GM18520 (cell line): ENCODE results near the gene INPP5D.
"Not testable (repeated sequence)": the region's sequence is repeated elsewhere in the genome, so short reads cannot be mapped to it uniquely, and the experiment has no call there.

Experiments
- ATAC-seq: cut with Tn5 transposase; IDR thresholded peaks from one replicate; pipeline ENCODE4 v1.9.1; 2021; ENCODE audit not compliant: unreplicated experiment

Gene INPP5D

DNA sequence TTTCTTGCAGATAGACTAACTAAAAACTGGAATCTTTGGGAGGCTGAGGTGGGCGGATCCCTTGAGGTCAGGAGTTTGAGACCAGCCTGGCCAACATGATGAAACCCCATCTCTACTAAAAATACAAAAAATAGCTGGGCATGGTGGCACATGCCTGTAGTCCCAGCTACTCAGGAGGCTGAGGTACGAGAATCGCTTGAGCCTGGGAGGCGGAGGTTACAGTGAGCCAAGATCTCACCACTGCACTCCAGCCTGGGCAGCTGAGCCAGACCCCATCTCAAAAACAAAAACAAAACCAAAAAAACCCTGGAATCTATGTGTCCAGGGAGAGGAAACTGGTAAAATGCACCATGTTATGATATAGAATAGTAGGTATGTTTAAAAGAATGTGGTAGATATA lies 7.6 kb upstream of the INPP5D start:
- ATAC-seq: not testable (repeated sequence)

DNA sequence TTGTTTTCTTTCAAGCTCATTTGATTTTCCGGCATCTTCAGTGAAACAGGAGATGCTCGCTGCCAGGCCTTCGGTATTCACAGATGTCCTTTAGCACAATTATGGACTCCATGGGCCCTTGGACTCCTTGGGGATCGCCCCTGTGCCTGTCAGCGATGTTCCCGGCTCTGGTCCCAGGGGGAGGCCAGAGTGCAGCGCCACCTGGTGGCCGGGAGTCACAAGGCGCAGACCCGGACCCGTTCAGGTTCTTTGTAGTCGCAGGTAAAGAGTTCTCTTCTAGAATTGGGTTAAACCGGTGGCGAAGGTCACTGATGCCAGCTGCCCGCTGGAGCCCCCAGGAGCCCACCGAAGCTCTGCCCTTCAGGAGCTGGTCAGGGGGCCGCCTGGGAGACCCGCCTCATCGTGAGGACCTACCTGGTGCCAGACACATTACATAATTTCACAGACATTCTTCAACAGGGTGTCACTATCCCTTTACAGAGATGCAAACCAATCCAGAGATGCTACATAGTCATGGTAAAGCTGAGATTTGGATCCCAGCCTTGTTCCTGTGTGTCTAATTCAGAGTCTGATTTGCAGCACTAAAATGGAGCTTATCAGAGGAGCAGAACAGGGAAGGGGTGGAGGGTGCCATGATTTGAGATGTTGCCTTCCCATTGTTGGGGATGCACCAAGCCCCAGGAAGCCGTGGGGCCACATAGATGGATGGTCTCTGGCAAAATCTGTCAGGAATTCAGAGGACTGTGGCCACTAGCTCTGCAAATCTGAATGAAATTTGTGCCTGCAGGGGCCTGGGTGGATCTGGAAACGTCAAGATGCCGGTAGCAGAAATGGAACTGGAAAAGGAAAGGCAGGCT lies 6.0 kb upstream of the INPP5D start:
- ATAC-seq: no peak

DNA sequence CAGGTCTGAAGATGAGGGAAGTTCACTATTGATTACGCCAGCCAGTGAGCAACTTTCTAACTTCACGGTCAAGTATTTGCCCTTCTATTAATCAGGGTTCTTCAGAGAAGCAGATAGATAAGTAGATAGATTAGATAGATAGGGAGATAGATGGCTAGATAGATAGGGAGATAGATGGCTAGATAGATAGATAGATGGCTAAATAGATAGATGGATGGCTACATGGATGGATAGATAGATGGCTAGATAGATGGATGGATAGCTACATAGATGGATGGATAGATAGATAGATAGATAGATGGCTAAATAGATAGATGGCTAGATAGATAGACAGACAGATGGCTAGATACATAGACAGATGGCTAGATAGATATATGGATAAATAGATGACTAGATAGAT lies 4.8 kb upstream of the INPP5D start:
- ATAC-seq: no peak

DNA sequence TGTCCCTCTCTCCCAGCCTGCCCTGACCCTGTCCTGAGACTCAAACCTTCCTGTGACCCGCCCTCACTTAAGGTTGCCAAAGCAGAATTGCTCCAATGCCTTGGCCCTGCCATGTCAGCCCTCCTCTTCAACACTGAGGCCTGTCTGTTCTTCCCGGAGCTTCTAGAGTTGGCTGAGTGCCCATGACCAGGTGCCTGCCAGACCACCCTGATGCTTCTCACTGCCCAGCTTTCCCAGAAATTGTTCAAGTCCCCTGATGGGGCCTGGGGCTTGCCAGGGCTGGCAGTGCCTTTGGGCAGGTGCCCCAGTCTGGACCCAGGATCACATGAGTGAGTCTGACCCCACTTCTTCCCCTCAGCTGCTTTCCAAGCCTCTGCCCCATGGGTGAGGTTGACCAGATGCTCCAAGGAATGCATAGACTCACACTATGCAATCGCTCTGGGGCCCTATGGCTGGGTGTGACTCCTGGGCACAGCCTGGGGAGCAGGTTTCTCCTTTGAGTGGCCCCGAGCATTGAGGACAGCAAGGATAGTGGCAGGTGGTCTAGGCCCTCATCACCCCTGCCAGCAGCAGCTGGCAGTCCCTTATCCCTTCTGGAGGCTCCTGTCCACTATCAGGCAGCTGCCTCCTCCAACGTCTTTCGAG lies 3.1 kb upstream of the INPP5D start:
- ATAC-seq: no peak

DNA sequence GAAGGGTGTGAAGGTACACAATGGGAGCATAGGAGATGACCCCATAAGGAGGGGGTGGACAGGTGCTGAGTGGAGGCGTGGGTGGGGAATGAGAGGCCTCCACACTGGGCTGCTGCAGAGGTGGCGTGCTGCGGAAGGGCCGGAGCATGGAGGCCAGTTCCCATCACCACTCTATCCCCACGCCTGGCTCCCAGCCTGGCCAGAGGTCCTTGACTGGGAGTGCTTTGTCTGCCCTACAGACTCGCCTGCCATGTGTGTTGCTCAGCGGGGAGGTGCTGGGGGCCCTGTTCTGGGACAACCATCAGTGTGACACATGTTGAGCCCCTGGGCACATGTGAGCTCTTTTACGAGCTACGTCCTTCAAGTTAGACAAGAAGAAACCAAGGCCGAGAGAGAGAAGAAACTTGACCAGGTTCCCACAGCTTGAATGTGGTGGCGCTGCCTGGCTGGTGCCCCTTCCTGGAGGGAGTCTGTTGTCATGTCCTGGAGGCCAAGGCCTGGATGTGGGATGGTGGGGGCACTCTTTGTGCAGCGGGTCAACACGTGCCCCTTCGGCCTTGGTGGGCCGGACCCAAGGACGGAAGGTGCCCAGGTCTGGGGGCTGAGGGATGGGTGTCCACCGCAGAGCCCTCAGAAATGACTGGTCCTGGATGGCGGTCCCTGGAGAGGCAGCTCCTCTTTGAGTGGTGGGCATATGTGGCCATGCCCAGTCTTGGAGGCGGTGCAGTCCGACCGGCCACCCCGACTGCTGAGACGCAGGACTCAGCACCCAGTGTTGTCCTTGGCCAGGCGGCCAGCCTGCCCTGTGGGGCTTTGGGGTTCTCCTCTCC lies 1.2 kb upstream of the INPP5D start:
- no peak for ATAC-seq

DNA sequence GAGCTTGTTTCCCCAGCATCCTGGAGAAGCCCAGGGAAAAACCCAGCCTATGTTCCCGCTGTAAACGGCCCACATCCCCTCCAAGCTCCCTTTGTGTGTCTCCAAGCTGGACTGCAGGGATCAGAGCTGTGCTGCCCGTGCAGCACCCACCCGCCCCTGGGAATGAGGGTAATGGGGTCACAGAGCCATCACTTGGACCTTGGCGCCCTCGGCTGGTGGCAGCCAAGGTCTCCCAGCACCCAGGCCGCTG lies 670 bp upstream of the INPP5D start:
- ATAC-seq: no peak

DNA sequence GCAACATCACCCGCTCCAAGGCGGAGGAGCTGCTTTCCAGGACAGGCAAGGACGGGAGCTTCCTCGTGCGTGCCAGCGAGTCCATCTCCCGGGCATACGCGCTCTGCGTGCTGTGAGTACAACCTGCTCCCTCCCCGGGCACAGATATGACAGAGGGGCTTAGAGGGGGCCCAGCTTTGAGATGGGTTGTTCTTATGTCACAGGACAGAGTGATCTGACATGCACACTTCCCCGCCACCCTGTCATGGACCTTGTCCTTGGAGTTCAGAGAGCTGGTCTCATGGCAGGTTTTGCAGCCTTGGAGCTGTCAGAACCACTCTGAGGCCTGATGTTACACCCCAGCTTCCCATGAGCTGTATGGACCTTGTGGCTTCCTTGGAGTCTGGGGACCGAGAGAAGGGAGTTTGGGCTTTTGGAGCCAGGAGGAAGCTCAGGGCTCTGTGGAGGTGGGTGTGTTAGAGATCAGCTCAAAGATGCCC lies 398 bp downstream of the INPP5D start:
- no peak for ATAC-seq

DNA sequence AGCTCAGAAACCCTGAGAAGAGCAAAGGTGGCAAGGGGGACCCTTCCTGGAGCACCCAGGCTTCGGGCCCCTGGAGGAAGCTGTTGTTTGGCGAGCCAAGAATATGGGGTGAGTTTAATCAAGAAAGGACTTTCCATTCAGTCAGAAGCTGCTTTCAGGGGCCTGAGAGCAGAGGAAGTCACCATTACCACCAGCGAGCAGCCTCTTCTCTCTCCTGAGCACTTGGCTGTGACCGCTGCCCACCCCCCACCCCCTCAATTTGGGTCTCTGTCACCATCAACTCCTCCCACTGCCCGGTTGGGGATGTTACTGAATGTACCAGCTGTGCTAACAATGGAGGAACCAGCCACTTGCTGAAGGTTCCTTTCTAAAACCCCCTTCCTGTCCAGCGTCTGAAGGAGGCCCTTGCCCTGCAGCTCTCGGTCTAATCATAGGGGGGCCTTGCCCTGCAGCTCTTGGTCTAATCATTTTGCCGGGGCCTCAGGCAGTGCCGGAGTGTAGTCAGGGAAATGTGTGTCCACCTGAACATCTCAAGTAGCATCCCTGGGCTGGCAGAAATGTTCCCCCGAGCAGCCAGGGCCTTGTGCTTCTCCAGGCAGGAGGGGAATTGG lies 943 bp downstream of the INPP5D start:
- peak; percentile 13 for ATAC-seq

DNA sequence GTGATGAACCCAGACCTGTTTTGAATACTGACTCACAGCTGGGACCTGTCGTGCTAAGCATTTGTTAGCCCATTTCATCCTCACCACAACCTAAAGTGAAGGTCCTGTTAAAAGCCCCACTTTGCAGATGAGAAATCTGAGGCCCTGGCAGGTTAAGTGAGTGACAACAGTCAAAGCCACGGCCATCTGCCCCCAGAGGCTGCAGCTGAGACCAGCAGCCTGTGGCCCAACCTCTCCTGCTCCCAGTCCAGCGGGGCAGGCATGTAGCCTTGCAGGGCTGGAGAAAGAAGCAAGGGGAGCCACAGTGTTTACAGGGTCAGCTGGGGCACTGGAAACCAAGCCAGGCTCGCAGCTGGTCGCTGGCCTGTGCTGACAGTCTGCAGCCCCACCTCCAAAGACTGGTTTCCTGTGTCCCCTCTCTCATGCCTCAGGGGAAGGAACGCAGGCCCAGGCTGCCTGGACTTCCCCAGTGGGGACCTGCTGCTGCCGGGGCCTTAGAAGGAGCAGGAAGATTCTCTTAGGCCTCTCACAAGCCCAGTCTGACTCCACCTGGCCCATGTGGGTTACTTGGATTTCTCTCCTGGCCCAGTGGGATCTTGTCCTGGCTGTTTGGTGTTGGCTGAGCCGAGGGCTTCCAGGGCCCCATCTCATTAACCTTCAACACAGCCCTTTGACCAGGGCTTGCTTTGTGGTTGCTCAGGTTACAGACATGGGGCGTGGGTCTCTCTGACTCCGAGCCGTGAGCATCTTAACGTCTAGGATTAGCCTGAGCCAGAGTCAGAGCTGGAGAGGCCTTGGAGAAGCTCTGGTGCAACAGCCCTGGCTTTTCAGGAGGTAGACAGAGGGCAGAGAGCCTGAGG lies 1.7 kb downstream of the INPP5D start:
- ATAC-seq: peak; percentile 32

DNA sequence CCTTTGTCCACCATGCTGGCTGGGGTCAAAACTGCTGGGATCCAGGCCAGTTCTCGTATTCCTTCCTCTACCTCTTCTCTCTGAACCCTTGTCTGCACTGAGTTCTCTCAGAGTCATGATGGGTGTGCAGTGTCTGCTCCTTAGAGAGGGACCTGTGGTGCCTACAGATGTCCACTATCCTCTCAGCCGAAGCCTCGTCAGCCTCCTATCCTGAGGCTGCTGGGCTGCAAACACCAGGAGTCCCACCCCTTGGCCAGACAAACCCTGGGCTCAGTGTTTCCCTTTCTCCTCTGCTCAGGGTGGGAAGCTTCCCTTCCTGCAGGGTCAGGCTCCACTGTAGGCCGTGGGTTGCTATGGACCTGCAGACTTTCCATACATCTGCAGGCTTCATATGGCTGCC lies 2.3 kb downstream of the INPP5D start:
- no peak for ATAC-seq

DNA sequence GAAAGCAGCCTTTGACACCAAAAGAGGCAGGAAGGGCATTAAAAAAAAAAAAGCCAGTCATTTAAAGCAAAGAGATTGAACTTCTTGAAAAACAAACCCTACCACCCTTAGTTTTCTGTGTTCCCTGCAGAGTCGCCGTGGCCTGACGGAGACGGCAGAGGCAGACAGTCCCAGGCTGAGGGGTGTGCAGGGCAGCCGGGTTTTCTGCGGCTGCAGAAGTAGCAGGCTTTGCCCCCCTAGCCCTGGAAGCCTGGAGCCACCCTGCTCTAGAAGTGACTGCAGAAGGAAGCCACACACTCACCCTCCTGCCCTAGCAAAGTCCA lies 2.8 kb downstream of the INPP5D start:
- no peak for ATAC-seq

DNA sequence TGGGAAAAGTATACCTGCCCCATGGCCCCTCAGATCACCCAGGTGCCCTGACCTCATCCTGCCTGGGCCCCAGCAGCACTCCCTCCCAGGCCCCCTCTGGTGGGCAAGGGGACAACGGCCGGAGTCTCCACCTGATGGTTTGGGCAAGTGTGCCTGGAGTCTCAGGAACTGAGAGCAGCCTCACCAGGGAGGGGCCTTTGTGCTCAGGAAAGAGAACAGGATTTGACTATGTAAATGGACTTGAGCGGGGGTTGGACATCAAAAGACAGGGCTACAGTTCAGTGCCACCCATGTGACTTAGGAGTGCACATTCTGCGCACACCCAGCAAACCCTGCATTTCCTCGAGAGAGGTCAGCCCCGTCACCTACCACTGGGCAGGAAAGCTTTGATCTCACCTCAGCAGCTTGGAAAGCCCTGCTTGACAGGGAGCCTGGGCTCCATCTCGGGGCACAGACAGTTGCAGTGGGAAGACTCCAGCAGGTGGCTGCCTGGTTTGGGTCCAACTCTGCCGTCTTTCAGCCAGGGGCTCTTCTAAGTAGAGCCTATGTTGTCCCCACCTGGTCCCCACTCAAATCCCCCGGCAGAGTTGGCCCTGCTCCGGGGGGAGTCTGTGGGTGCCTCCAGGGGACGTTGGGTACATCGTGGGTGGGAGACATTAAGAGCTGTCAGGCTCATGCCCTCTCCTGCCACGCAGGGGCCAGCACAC lies 3.3 kb downstream of the INPP5D start:
- peak; percentile 30 for ATAC-seq

DNA sequence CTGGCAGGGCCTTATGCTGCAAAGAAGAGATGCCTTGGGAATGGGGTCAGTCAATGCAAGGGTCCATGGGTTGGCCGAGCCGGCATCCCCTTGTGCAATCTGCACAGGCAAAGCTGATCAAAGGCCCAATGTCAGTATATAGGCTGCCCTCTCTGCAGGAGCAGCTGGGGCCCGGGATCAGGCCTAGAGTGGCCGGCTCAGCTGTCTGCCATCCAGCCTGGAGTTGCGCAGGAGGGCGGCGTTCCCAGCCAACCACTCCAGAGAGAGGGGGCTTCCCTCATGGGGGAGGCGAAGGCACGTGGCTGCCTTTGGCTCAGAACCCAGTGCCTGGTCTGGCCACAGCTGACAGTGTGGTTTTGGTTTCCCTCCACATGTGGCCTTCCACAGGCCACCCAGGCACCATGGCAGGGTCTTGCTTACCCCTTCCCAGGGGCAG lies 3.9 kb downstream of the INPP5D start:
- no peak for ATAC-seq

DNA sequence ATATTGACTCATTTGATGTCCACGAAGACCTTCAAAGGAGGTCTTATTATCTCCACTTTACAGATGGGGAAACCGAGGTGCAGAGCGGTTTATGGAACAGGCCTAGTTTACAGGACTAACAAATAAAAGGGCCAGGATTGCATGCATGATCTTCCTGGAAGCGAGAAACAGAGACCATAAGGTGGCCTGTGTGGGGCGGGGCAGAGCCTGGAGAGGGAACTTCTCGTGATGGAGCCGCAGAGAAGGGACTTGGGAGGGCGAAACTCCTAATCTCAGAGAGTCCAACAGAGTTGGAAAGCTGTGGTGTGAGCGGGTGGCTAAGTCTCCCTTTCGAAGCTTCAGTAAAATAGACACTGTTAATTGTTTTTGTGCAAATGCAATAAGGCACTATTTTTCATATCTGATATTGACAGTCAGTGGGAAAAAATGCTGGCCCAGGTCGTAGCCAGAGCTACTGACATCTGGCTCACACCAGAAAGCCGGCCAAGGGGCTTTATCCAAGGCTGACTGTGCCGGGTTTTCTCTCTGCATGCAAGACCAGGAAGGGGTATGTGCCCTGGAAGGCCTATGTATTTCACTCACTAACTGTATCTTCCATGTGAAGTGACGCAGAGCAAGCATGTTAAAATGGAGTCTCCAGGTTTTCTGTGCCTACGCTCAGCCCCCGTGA lies 4.5 kb downstream of the INPP5D start:
- ATAC-seq: no peak

DNA sequence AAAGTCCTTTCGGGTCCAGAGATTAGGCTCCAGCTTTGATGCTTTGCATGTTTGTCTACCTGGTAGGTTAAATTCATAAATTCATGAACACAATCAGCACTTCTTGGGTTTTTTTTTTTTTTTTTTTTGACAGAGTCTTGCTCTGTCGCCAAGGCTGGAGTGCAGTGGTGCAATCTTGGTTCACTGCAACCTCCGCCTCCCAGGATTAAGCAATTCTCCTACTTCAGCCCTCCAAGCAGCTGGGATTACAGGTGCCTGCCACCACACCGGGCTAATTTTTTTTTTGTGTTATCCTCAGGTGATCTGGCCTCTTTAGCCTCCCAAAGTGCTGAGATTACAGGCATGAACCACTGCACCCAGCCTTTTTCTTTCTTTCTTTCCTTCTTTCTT lies 5.1 kb downstream of the INPP5D start:
- ATAC-seq: not testable (repeated sequence)

DNA sequence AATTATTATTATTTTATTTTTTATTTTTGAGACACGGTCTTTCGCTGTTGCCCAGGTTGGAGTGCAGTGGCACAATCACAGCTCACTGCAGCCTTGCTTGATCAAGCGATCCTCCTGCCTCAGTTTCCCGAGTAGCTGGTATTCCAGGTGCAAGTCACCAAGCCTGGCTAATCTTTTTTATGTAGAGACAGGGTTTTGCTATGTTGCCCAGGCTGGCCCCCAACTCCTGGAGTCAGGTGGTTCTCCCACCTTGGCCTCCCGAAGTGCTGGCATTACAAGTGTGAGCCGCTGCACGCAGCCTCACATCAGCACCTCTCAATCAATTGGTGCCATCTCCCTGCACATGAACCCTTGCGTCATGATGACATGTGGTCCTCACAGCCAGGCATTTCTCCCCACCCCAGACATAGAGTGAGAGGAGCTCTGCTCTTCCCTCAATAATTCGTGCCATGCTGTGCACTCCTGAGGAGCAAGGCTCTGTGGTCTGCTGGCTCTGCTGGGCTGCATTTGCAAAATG lies 5.9 kb downstream of the INPP5D start:
- no peak for ATAC-seq

DNA sequence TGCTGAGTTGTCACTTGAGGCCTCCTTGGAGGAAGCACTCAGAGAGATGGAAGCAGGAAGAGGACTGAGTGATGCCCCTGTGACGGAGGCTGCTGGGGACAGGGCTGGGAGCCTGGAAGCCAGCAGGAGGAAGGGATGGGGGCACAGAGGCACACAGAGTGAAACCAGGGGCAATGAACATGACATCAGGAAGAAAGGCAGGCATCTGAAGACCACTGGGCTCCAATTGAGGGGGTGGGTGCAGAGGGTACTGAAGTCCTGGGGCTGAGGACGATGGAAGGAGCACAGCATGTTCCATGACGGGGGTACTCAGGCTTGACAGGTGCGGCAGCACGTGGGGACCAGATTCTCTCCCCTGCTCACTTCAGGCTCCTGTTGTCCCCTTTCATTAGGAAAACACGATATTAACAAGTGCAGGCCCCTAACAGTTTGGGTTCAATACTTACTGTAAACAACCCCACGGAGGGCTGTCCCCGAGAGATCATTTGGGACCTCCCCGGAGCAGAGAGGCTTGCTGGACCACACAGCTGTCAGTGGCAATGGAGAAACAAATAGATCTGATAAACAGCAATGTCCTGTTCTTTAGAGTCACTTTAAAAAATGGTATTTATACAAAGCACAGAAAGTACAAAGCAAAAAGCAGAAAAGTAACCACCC lies 8.7 kb downstream of the INPP5D start:
- no peak for ATAC-seq

DNA sequence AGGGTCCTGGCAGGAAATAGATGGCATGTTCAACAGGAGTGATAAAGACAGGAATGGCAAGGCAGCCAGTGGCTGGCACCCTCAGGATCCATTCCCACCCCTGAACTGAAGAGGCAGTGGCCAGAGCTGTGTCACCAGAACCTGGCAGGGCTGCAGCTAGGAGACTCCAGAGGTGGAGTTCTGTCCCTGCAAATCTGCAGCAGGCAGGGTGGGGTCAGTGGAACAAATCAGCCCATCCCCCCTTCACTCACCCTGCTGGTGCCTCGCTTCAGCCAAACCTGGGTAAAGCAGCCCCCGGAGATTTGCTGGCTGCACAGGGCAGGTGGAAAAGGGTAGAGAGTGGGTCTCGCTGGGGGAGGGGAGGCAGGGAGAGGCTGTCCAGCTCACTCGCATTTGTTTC lies 12.7 kb downstream of the INPP5D start:
- no peak for ATAC-seq

DNA sequence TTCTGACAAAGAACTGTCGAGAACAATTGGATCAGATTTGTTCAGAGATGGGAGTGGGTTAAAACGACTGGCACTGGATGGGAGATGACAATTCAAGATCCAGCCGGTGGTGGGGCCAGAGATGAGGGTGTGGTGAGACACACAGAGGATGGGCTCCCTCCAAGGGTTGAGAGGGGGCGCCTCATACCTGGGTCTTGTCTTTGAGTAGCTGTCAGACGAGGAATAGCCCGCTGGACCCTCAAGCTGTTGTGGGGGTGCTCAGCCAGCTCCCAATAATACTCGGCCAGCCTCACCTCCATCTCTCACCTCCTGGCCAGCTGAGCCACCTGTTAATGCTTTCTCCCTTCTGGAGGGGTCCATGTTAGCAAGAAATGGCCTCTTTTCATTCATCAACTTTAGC lies 14.0 kb downstream of the INPP5D start:
- no peak for ATAC-seq
